HepG2 (cell line): ENCODE measurements around the gene PCNA. TPM values are rescaled to one million over a fixed set of nuclear protein-coding genes. Genes with fewer than 3 reads are reported as not detected.

ENCODE experiments used
- CREB1 ChIP-seq, 2 experiments: fragments of 450-650 bp in 1 of 2; IDR thresholded peaks; 2 replicates each; pipeline ENCODE4 v1.6.1; 2016 to 2017; ENCODE audit warnings: control low read depth in 1 of 2, mild to moderate bottlenecking in 1 of 2, missing compliant biosample characterization in 1 of 2, missing genetic modification characterization in 1 of 2
- DPF2 ChIP-seq: sonication (generic); formaldehyde crosslinking; IDR thresholded peaks from 2 replicates; pipeline ENCODE4 v1.4.0; 2020; ENCODE audit warnings: mild to moderate bottlenecking, low read depth, missing genetic modification reagents, borderline replicate concordance
- FOSL1 ChIP-seq: sonication (generic); formaldehyde crosslinking; IDR thresholded peaks from 2 replicates; pipeline ENCODE4 v1.9.0; 2021; ENCODE audit warnings: missing genetic modification reagents, borderline replicate concordance
- HHEX ChIP-seq: IDR thresholded peaks from 2 replicates; pipeline ENCODE4 v1.6.1; 2016; ENCODE audit warnings: control low read depth
- HMG20A ChIP-seq: IDR thresholded peaks from 2 replicates; pipeline ENCODE4 v1.6.1; 2016; ENCODE audit warnings: borderline replicate concordance
- KDM1A ChIP-seq: IDR thresholded peaks from 2 replicates; pipeline ENCODE4 v1.6.1; 2016; ENCODE audit warnings: missing compliant biosample characterization
- LCORL ChIP-seq, 2 experiments: fragments of 450-650 bp in 1 of 2; sonication (generic) in 1 of 2; formaldehyde crosslinking in 1 of 2; IDR thresholded peaks; 2 replicates each; pipeline versions ENCODE4 v1.5.0 to v1.6.1; 2017 to 2020; ENCODE audit warnings: antibody characterized with exemption in 1 of 2, missing genetic modification reagents in 1 of 2
- MED8 ChIP-seq: sonication (generic); formaldehyde crosslinking; IDR thresholded peaks from 2 replicates; pipeline ENCODE4 v1.8.1; 2023; ENCODE audit warnings: mild to moderate bottlenecking, missing genetic modification reagents; ENCODE audit not compliant: insufficient replicate concordance
- NONO ChIP-seq, 2 experiments: fragments of 450-650 bp in 1 of 2; sonication (generic) in 1 of 2; formaldehyde crosslinking in 1 of 2; IDR thresholded peaks in 1 of 2; conservative IDR thresholded peaks in 1 of 2; 2 replicates each; pipeline versions ENCODE4 v1.6.1 to v1.8.0; 2017 to 2022; ENCODE audit warnings: mild to moderate bottlenecking in 1 of 2, missing genetic modification reagents in 1 of 2, moderate library complexity in 1 of 2
- ZFP36 ChIP-seq: fragments of 150-350 bp; IDR thresholded peaks from 2 replicates; pipeline ENCODE4 v1.6.1; 2018; ENCODE audit warnings: borderline replicate concordance, low read length, low read depth; ENCODE audit not compliant: partially characterized antibody
- ZFP37 ChIP-seq: sonication (generic); formaldehyde crosslinking; IDR thresholded peaks from 2 replicates; pipeline ENCODE4 v1.4.0; 2020; ENCODE audit warnings: missing genetic modification reagents, borderline replicate concordance
- ZFP62 ChIP-seq: sonication (generic); formaldehyde crosslinking; IDR thresholded peaks from 2 replicates; pipeline ENCODE4 v1.4.0; 2020; ENCODE audit warnings: missing genetic modification reagents
- ZNF256 ChIP-seq: sonication (generic); formaldehyde crosslinking; conservative IDR thresholded peaks from 2 replicates; pipeline ENCODE4 v1.4.0; 2020; ENCODE audit warnings: missing genetic modification reagents
- ZNF260 ChIP-seq: sonication (generic); formaldehyde crosslinking; IDR thresholded peaks from 2 replicates; pipeline ENCODE4 v1.4.0; 2020; ENCODE audit warnings: missing genetic modification reagents, low read depth, mild to moderate bottlenecking, borderline replicate concordance
- ZNF263 ChIP-seq: sonication (generic); formaldehyde crosslinking; IDR thresholded peaks from 2 replicates; pipeline ENCODE4 v1.4.0; 2020; ENCODE audit warnings: missing genetic modification reagents
- ZNF333 ChIP-seq: sonication (generic); formaldehyde crosslinking; IDR thresholded peaks from 2 replicates; pipeline ENCODE4 v1.4.0; 2020; ENCODE audit warnings: mild to moderate bottlenecking, missing genetic modification reagents, borderline replicate concordance
- ZNF367 ChIP-seq: sonication (generic); formaldehyde crosslinking; IDR thresholded peaks from 2 replicates; pipeline ENCODE4 v1.4.0; 2020; ENCODE audit warnings: missing genetic modification reagents, borderline replicate concordance
- polyA plus RNA-seq, 8 experiments: library from polyadenylated mRNA; depleted of rRNA in 3 of 8; stranded (reverse) in 7 of 8; unstranded in 1 of 8; fragments of >200 nt; fragmentation: Illumina TruSeq in 4 of 8; extraction: Trizol in 4 of 8; gene quantifications; 2 replicates each; pipeline versions ENCODE4 v1.2.1 to v1.2.3, GENCODE V29; 2011 to 2016; ENCODE audit warnings: low read depth in 4 of 8, missing spikeins in 1 of 8, mixed read lengths in 1 of 8; ENCODE audit not compliant: insufficient read depth in 1 of 8
- total RNA-seq, 5 experiments: library from RNA; depleted of rRNA; stranded (reverse); fragments of >200 nt; fragmentation: Illumina TruSeq; extraction: Trizol; gene quantifications; 2 replicates each; pipeline ENCODE4 v1.2.3, GENCODE V29; 2016; ENCODE audit warnings: low read depth in 1 of 5
- TF ChIP-seq, protein P1 (sequence below): sonication (generic); formaldehyde crosslinking; IDR thresholded peaks from 2 replicates; pipeline ENCODE4 v1.4.0; 2020; ENCODE audit warnings: mild to moderate bottlenecking, missing genetic modification reagents
- TF ChIP-seq, protein P2 (sequence below): sonication (generic); formaldehyde crosslinking; IDR thresholded peaks from 2 replicates; pipeline ENCODE4 v1.4.0; 2020; ENCODE audit warnings: missing genetic modification reagents, mild to moderate bottlenecking, borderline replicate concordance
- TF ChIP-seq, protein P3 (sequence below): sonication (generic); formaldehyde crosslinking; IDR thresholded peaks from 2 replicates; pipeline ENCODE4 v1.8.0; 2022; ENCODE audit warnings: low read depth, missing genetic modification reagents
- TF ChIP-seq, protein P4 (sequence below): sonication (generic); formaldehyde crosslinking; IDR thresholded peaks from 2 replicates; pipeline ENCODE4 v1.5.1; 2020; ENCODE audit warnings: mild to moderate bottlenecking, missing genetic modification reagents
- TF ChIP-seq, protein P5 (sequence below): sonication (generic); formaldehyde crosslinking; IDR thresholded peaks from 2 replicates; pipeline ENCODE4 v1.5.1; 2020; ENCODE audit warnings: missing genetic modification reagents, mild to moderate bottlenecking, borderline replicate concordance

PCNA gene
- total and polyA plus RNA-seq, 2 of the 13 experiments (the other 11 are each of a cell fraction or from before 2014, with no cell fraction given): 229 to 655 TPM

DNA sequence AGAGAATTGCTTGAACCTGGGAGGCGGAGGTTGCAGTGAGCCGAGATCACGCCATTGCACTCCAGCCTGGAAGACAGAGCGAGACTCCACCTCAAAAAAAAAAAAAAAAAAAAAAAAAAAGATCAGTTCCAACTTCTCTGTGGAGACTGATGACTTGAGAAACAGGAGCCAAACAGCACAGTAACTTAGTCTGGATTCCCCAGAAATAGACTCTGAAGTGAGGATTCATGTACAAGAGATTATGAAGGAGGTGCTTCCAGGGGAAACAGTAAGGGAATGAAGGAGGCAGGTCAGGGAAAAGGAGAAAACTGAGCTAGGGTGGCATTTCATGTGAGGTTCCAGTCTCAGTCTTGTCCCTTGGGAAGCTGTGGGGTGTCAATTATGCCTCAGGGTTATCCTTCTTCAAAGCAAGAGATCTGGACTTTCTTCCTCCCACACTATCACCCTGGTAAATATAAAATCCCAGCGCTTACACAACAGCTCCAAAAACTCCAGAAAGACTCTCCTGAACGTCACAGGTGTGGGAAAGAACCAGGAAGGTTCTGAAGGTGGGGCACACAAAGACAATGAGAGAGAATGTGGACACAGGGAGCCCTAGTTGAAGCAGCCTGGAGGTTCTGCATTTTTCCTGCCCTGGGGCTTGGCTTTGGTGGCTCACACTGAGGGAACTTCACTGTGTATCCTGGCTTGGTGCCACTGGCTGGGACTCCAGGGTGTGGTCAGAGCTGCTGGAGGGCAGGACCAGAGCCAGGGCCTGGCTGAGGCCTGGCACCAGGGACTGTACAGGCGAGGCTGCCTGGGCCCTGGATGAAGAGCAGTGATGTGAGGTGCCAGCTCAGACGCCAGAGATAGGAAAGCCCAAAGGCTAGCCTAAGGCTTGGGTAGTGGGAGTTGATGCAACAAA, 46.8 kb downstream of the PCNA start (continued):
- TF ChIP-seq, protein P1, sequence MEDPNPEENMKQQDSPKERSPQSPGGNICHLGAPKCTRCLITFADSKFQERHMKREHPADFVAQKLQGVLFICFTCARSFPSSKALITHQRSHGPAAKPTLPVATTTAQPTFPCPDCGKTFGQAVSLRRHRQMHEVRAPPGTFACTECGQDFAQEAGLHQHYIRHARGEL (CRISPR knock-in tag): no peak
- TF ChIP-seq FOSL1 (CRISPR knock-in tag) (no peak), ZFP37 (CRISPR knock-in tag) (no peak), HMG20A (CRISPR knock-in tag) (peak; percentile 16; the same call in 1 of the 2 replicates), ZFP62 (CRISPR knock-in tag) (no peak), ZFP36 (no peak), HHEX (CRISPR knock-in tag) (no peak), ZNF367 (no peak), ZNF256 (CRISPR knock-in tag) (no peak), ZNF260 (CRISPR knock-in tag) (no peak), DPF2 (CRISPR knock-in tag) (no peak), KDM1A (CRISPR knock-in tag) (no peak), NONO (IDR thresholded peaks at IDR 0.05) (no peak), NONO (CRISPR knock-in tag; conservative IDR thresholded peaks at IDR 0.05) (no peak), MED8 (CRISPR knock-in tag) (no peak), ZNF333 (no peak), LCORL (IDR thresholded peaks at IDR 0.05) (no peak), LCORL (CRISPR knock-in tag; IDR thresholded peaks at IDR 0.05) (peak; percentile 71), CREB1 (IDR thresholded peaks at IDR 0.05) (no peak), CREB1 (CRISPR knock-in tag; IDR thresholded peaks at IDR 0.05) (no peak), ZNF263 (no peak)
- TF ChIP-seq, protein P2, sequence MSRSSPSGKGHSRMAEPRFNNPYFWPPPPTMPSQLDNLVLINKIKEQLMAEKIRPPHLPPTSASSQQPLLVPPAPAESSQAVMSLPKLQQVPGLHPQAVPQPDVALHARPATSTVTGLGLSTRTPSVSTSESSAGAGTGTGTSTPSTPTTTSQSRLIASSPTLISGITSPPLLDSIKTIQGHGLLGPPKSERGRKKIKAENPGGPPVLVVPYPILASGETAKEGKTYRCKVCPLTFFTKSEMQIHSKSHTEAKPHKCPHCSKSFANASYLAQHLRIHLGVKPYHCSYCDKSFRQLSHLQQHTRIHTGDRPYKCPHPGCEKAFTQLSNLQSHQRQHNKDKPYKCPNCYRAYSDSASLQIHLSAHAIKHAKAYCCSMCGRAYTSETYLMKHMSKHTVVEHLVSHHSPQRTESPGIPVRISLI (CRISPR knock-in tag): no peak
- TF ChIP-seq, protein P3, sequence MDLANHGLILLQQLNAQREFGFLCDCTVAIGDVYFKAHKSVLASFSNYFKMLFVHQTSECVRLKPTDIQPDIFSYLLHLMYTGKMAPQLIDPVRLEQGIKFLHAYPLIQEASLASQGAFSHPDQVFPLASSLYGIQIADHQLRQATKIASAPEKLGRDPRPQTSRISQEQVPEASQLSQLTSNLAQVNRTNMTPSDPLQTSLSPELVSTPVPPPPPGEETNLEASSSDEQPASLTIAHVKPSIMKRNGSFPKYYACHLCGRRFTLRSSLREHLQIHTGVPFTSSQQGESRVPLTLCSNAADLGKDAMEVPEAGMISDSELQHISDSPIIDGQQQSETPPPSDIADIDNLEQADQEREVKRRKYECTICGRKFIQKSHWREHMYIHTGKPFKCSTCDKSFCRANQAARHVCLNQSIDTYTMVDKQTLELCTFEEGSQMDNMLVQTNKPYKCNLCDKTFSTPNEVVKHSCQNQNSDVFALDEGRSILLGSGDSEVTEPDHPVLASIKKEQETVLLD (CRISPR knock-in tag): no peak
- TF ChIP-seq, protein P4, sequence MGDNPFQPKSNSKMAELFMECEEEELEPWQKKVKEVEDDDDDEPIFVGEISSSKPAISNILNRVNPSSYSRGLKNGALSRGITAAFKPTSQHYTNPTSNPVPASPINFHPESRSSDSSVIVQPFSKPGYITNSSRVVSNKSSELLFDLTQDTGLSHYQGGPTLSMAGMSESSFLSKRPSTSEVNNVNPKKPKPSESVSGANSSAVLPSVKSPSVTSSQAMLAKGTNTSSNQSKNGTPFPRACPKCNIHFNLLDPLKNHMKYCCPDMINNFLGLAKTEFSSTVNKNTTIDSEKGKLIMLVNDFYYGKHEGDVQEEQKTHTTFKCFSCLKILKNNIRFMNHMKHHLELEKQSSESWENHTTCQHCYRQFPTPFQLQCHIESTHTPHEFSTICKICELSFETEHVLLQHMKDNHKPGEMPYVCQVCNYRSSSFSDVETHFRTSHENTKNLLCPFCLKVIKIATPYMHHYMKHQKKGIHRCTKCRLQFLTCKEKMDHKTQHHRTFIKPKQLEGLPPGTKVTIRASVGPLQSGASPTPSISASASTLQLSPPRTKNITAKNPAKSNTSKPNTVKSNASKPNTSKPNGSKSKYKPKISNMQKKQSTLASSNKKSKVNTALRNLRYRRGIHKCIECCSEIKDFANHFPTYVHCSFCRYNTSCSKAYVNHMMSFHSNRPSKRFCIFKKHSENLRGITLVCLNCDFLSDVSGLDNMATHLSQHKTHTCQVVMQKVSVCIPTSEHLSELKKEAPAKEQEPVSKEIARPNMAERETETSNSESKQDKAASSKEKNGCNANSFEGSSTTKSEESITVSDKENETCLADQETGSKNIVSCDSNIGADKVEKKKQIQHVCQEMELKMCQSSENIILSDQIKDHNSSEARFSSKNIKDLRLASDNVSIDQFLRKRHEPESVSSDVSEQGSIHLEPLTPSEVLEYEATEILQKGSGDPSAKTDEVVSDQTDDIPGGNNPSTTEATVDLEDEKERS (CRISPR knock-in tag): no peak
- TF ChIP-seq, protein P5, sequence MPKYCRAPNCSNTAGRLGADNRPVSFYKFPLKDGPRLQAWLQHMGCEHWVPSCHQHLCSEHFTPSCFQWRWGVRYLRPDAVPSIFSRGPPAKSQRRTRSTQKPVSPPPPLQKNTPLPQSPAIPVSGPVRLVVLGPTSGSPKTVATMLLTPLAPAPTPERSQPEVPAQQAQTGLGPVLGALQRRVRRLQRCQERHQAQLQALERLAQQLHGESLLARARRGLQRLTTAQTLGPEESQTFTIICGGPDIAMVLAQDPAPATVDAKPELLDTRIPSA (CRISPR knock-in tag): no peak
